Choroid plexus epithelial cell (primary cell): ENCODE results near the gene POLL.

Source experiments
- DNase-seq: peaks from one replicate; pipeline ENCODE4 v3.0.0-alpha.2; 2010; ENCODE audit warnings: low read depth
- H3K4me3 ChIP-seq: 2 replicates; pipeline ENCODE4 v1.5.1; 2011; ENCODE audit warnings: low read depth, mild to moderate bottlenecking, control low read depth, low read length, moderate library complexity
- TF ChIP-seq, protein P1 (sequence below): conservative IDR thresholded peaks from 2 replicates; pipeline ENCODE4 v1.5.1; 2011; ENCODE audit warnings: low read depth, mild to moderate bottlenecking, control low read depth, inconsistent platforms, low read length, moderate library complexity

The POLL gene

DNA sequence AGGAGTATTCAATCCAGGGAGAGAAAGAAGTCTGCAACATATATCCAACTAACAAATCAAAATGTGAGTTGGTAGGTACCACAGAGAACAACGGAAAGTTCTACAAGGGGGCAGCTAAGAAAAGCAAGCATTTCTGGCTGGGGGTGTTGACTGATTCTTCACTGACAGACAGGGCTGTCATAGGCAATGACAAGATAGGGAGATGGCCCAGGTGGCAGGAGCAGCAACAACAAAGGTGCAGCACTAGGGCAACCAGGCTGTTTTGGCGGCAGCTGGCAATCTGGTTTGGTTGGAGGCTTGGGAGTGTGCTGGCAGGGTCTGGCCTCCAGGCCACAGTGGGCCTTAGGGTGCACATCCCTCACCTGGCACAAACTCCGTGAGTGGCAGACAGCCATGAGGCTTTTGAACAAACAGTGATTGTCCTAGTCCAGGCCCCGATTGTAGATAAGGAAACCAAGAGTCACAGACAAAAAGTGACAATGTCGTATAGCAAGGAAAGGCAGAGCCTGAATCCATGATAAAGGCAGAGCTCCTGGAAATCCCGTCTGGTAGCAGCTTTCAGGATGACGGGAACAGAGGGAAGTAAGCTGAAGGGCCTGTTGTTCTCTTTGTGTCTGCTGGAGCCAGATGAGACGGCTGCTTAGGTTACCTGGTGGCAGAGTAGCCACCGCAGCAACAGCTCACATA, 28.5 kb upstream of the POLL start:
- no peak overlapping the region for H3K4me3 ChIP-seq
- TF ChIP-seq, protein P1, sequence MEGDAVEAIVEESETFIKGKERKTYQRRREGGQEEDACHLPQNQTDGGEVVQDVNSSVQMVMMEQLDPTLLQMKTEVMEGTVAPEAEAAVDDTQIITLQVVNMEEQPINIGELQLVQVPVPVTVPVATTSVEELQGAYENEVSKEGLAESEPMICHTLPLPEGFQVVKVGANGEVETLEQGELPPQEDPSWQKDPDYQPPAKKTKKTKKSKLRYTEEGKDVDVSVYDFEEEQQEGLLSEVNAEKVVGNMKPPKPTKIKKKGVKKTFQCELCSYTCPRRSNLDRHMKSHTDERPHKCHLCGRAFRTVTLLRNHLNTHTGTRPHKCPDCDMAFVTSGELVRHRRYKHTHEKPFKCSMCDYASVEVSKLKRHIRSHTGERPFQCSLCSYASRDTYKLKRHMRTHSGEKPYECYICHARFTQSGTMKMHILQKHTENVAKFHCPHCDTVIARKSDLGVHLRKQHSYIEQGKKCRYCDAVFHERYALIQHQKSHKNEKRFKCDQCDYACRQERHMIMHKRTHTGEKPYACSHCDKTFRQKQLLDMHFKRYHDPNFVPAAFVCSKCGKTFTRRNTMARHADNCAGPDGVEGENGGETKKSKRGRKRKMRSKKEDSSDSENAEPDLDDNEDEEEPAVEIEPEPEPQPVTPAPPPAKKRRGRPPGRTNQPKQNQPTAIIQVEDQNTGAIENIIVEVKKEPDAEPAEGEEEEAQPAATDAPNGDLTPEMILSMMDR, result no peak
- no peak for DNase-seq

DNA sequence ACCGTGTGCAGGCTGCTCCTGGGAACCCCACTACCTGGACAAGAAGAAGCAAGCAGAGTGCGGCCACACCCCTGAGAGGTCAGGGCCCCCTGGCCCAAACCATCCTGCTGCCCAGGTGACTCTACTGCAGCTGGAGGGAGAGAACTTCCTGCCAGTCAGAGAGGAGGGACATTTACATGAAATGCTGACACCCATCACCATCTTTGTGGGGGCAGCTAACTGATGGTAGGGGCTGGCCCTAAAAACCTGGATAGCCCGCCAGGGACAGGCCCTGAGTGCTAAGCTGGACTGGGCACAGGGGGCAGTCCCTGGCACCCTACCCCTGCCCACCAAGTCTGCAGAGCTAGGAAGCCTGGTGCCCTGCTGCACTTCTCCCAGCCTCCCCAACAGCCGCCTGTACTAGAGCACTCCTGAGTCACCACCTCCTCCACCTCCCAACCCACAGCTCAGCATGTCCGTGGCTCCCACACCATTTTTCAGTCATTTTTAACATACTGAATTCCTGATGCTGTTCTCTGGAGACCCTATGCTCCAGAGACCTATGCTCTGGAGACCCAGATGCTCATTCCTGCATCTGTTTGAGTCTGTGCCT, 27.6 kb upstream of the POLL start:
- TF ChIP-seq, protein P1, result no peak
- peak; percentile 11 for DNase-seq
- no peak overlapping the region for H3K4me3 ChIP-seq

DNA sequence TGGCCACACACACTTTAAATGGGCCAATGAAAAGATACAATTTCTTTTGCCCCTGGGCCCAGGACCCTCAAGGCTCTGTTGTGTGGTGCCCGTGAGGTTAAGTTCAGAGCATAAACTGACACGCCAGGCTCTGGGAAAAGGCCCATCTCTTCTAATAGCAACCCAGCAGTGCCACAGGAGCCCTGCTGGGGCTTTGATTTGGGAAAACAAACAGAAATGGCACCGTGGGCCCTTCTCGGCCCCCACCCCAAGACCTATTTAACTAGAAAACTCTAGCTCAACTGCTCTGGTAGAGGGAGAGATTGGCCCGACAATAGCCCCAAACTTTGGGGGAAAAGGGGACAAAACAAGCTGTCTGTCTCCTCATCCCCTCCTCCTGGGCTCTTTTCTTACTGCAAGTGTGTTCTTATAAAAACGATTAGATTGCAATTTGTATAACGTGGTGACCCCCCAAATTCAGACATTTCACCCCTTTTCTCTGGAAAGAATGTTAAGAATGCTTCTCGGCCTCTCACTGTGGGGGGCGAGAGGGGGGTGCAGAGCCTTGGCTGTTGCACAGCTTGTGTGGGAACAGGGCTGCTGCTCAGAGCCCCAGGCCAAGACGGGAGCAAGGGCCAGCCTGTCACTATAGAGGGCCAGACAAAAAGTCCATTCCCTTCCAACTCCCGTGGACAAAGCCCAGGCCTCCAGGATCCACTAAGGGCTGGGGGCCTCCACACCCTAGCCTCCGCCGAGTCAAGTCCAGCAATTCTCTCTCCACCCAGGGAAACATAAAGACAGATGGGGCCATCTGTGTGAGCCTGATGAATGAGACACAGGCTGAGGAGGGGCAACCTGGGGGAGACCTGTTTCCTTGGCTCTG, 26.8 kb upstream of the POLL start:
- TF ChIP-seq, protein P1, result no peak
- DNase-seq, result peak; percentile 11
- no peak overlapping the region for H3K4me3 ChIP-seq

DNA sequence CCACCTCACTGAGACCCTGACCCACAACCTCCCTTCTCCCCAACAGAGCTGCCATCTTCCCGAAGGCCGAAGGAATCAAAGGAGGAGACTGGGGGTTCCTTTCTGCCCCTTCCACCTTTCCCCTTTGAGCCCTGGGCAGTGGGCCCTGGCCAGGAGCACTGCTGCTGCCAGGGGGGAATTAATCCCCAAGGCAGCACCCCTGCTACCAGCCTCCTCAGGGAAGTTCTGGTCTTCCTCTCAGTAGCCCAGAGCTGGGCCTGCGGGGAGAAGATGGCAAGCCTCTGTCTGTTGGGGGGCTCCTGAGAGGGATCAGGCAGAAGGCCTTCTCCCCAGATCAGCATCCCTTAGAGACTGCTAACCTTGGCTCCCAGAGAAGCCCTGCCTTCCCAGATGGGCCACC, 25.6 kb upstream of the POLL start:
- no peak overlapping the region for H3K4me3 ChIP-seq
- no peak for DNase-seq
- TF ChIP-seq, protein P1, result no peak

DNA sequence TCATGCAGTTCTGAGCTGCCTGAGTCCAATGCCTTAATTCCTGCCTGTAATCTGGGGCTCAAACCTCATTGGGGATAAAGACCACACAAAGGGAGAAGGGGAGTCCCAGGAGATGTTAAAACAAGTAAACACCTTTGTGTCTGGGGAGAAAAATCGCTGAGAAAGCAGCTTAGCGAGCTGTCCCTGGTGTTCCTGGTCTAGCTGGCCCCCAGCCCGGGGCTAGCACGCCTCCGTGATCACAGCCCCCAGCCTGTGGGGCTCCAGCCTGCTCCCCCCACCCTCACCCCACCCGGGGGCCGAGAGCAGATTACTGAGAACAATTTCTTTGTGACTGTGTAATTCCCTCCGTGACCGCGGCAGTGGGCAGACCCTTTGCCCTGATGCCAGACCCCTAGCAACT, 24.8 kb upstream of the POLL start:
- TF ChIP-seq, protein P1, result no peak
- DNase-seq, result no peak
- no peak overlapping the region for H3K4me3 ChIP-seq

DNA sequence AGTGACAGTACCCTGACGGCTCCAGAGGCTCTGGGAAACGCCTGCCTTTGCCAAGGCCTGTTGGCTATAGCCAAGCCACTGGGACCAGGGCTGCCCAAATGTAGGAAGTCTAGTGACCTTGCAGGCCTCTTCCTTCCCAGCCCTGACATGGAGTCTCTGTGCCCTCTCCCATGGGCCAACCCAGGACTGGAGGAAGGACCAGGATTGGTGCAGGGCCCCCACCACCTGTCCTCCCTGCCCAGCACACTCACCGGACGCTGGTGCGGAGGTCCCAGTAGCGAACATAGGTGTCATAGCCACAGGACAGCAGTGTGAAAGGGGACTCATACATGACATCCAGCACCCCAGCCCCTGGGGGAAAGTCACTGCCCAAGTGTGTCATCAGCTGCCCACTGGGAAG, 24.0 kb upstream of the POLL start:
- DNase-seq, result no peak
- TF ChIP-seq, protein P1, result no peak
- H3K4me3 ChIP-seq, result no peak overlapping the region
